NCI-H748 (cell line): ENCODE data around the gene CENPU.
"Not testable (repeated sequence)": the region's sequence is repeated elsewhere in the genome, so short reads cannot be mapped to it uniquely, and the experiment has no call there.

Source experiments
- DNase-seq: peaks from one replicate; lab custom pipeline; 2025; ENCODE audit not compliant: unreplicated experiment; lab: John Stamatoyannopoulos, UW

CENPU gene

DNA sequence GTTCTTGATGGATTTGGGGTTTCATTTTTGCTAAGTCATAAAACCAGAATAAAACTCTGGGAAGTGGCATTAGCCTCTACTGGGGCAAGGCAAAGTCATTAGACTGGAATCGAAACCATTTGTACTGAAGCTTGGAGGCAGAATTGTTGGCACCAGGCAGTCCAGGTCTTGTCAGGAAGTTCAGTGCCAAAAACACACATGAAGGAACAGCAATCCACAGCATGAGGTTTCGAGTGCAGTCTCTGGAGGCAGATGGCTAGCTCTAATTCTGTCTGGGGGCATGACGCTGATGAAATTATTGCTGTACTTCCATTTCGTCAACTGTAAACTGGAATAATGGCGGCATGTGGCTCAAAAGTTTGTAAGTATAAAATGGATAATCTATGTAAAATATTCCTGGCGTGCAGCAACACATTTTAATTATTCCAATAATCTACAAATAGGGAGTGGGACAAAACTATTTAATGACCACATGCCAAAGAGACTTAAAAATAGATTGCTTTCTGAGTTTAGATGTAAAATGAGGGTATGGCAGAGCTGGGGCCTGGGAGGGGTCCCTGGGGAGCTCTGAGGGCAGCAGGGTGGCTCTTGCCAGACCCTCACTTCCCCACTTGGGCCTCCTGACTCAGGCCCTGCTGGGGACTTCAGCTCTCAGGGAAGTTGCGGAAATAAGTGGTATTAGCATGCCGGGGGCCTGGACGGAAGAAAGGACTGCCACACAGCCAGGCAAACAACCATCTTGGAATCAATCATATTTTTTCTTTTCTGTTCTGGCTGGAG, 18.8 kb upstream of the CENPU start:
- DNase-seq = no peak

DNA sequence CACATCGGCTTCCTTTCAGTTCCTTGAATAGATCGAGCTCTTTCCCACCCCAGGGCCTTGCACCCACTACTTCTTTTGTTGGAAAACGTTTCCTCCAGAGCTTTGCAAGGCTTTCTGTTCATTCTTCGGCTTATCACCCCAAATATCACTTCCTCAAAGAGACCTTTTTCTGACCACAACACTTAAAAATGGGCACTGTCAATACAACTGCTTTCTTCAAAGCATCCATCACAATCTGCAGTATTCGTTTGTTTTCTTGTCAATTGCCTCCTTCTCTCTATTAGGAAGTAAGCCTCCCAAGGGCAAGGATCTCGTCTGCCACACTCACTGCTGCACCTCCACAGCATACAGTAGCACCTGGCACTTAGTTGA, 17.7 kb upstream of the CENPU start:
- no peak for DNase-seq

DNA sequence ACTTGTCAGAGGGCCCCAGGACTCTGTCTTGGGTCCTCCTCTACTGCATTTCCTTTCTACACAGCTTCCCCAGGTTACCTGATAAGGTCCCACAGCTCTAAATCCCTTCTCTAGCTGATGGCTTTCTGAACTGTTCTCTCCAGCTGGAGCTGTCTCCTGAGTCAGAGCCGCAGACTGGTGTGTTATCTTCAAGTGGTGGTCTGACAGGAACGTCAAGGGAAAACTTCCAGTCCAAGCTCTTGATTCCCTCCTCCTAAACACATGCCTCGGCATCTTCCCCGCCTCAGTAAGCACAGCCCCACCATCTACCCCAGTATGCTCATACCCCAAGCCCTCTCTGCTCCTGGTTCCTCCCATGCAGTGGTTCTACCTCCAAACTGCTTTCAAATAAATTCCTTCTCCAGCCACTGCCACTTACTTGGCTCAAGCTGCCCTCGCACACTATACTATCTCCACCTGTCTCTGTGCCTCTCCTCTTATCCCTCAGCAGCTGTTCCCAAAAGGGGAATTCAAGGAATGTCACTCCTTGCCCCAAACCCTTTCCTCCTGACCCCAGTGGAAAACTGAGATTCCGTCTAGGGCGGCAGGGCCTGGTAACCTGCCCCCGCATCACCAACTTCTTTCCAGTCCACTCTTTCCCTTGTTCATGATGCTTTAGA, 17.2 kb upstream of the CENPU start:
- no peak for DNase-seq

- no peak for DNase-seq
Observed at GRCh38 chr4:184748251-184748652, 14.4 kb upstream of the CENPU start.

GRCh38 chr4:184747034-184747830, 13.3 kb upstream of the CENPU start:
- DNase-seq = no peak

DNA sequence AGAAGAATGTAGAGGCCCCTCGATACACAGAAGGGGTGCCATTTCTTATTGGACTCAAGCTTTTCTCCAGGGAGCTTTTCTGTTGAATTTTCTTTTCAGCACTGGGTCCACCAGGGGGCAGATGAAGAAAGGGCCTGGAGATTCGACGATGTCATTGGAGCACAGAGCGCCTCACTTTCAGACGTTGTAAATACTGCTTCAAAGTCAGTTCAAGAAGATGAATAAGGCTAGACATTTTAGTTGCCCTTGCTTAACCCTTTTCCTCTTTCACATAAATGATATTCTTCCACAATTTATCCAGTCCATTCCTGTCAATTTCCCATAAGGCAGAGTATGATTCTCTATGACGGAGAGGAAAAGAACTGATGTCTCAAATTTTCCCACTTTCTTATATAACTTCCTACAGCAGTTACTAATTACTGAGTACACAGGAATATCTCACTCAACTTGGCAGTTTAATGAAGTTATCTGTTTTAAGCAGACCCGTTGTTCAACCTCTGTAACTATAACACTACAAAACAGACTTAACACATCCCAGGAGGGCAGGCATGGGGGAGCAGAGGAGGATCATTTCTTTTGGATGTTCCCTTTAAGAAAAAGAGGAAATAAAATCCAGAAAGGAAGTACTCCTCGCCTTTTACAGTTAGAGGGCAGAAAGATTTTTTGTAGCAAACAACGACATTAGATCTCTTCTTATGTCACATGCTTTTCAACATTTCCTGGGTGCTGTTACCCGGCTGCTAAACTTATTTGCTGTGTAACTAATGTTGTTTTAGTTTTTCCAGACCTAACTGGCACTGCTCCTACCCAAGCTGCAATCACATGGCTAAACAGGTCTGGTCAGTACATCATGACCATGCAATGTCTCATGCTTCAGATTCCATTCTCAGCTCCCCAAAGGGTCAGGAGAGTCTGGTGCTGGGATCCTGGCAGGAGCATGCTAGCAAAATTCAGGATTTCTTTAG, 12.2 kb upstream of the CENPU start:
- DNase-seq = peak; percentile 51

DNA sequence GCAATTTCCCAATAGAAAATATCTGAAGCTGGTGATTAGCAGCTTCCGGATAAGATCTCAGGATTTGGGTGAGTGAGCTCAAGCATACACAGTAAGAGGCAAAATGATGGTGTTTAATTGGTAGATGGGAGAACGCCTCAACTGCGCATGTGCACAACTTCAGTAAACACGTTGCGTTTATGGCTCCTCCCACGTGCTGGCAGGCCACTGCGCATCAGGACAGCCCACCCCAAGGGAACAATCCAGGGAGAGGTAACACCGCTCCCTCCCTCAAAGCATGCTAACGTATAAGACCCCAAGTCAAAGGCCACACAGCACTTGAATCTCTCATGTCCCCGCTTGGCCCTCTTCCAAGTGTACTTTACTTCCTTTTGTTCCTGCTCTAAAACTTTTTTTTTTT, 10.3 kb upstream of the CENPU start:
- no peak for DNase-seq

GRCh38 chr4:184743650-184744049, 9.8 kb upstream of the CENPU start:
- no peak for DNase-seq

DNA sequence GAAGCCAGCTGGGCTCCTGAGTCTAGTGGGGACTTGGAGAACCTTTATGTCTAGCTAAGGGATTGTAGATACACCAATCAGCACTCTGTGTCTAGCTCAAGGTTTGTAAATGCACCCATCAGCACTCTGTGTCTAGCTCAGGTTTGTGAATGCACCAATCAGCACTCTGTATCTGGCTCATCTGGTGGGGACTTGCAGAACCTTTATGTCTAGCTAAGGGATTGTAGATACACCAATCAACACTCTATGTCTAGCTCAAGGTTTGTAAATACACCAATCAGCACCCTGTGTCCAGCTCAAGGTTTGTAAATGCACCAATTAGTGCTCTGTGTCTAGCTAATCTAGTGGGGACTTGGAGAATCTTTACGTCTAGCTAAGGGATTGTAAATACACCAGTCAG, 7.8 kb upstream of the CENPU start:
- DNase-seq = not testable (repeated sequence)

GRCh38 chr4:184740980-184741391, 7.1 kb upstream of the CENPU start:
- no peak for DNase-seq

DNA sequence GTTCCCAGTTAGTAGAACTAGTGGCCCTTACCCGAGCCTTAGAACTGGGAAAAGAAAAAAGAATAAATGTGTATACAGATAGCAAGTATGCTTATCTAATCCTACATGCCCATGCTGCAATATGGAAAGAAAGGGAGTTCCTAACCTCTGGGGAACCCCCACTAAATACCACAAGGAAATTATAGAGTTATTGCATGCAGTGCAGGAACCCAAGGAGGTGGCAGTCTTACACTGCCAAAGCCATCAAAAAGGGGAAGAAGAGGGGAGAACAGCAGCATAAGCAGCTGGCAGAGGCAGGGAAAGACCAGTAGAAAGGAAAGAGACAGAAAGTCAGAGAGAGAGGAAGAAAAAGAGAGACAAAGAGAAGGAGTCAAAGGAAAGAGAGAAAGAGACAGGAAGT, 5.7 kb upstream of the CENPU start:
- not testable (repeated sequence) for DNase-seq

DNA sequence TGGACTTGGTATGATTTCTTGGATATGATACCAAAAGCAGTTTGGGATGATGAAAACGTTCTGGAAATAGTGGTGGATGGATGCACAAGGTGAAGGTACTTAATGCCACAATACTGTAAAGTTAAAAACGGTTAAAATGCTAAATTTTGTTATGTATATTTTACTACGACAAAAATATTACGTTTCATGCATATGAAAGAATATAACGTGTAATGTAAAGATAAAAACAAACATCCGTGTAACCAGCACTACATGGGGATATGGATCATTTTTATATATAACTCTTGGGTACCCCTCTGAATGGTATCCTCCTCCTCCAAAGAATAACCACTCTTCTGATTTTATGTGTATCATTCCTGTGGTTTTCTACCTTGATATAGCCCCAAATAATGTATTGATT, 862 bp upstream of the CENPU start:
- no peak for DNase-seq

DNA sequence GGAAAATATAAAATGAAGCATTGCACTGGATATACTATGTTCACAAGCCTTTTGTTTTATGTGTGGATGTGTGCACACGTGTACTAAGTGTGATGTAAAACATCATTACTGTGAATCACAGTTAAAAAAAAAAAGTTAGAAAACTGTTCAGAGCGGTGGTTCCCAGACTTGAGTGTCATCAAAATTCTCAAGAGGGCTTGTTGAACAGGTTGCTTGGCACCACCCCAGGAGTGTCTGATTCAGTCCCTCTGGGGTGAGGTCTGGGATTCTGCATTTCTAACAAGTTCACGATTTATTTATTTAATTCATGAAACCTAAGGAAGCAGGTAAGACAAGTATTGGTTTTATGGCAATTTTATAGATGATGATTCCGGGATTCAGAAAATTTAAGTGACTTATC, 1.8 kb downstream of the CENPU start:
- DNase-seq = peak; percentile 29

DNA sequence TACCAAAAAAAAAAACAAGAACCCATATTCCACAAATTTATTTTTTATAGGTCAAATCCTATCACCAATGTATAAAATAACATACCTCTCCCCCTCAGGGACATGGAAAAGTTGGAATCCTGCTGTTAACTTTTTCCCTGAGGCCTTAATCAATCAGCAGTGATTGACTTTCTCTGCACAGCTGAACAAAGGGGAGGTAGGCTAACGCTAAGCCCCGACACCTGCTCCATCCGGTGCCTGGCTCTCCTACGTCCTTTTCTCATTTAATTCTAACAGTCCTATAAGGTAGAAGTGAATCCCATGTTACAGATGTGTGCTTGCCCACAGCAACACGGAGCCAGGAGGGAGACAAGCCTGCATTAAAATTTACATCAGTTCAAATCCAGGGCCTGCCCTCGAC, 2.8 kb downstream of the CENPU start:
- no peak for DNase-seq

DNA sequence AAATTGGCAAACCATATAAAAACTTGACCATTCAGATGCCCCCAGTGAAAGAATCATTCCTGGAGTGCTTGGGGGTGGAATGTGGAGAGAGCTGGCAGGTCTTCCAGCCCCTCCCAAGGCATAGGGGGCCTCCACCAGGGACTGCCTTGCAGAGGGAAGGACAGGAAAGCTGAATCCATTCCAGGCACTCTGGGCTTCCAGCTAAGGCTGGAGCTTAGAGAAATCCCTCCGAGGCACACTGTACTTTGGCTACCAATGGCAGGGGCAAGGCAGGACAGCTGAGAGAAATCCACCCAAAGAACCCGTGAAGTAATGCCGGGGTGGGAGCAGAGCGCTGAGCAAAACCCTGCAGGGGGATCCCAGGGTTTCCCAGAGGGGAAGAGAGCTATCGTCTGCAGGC, 4.0 kb downstream of the CENPU start:
- no peak for DNase-seq

- no peak for DNase-seq
Observed at GRCh38 chr4:184728858-184729257, 5.0 kb downstream of the CENPU start.

DNA sequence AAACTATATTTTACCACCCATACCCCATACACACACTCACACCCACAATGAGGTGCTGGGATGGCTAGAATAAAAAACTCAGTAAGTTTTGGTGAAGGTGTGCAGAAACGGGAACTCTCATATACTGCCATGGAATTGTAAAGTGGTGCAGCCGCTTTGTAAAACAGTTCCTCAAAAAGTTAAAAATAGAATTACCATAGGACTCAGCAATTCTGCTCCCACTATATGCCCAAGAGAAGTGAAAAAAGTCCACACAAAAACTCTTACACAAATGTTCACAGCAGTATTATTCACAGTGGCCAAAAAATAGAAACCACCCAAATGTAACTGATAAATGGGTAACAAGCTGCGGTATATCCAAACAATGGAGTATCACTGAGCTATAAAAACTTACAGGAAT, 6.5 kb downstream of the CENPU start:
- no peak for DNase-seq

DNA sequence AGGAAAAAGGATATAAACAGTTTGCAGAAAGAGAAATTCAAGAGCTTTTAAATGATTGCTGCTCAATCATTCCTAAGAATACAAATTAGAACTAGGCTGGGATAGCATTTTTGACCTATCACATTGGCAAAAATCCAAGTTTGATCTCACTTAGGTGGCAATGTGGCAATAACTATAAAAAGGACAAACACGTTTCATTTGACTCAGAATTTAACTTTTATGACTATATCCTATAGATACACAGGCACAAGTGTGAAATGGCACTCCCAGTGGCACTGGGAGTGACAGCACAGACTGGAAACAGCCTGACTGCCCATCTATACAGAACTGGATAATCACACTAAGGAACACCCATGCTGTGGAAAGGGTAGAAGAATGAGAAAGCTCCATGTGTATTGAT, 11.1 kb downstream of the CENPU start:
- no peak for DNase-seq

DNA sequence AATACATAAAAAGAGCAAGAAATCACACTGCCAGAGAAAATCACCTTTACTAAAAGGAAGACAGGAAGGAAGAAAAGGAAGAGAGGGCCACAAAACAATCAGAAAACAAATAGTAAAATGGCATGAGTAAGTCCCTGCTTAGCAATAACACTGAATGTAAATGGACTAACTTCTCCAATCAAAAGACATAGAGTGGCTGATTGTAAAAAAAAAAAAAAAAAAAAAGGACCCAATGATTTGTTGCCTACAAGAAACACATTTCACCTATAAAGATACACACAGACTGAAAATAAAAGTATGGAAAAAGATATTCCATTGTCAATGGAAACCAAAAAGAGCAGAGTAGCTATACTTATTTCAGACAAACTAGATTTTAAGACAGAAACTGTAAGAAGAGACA, 12.6 kb downstream of the CENPU start:
- DNase-seq = no peak

GRCh38 chr4:184719407-184719806, 14.5 kb downstream of the CENPU start:
- DNase-seq = no peak

GRCh38 chr4:184715526-184715925, 18.4 kb downstream of the CENPU start:
- no peak for DNase-seq
